RPMI8226 (cell line): ENCODE results near the gene TBC1D5.
A peak's percentile ranks its signal among the peaks of the same experiment; 100 is the strongest.
"Not testable (repeated sequence)": the region's sequence is repeated elsewhere in the genome, so short reads cannot be mapped to it uniquely, and the experiment has no call there.

ENCODE experiments used
- DNase-seq: peaks from one replicate; pipeline ENCODE4 v3.0.0-alpha.2; 2015

TBC1D5 gene

DNA sequence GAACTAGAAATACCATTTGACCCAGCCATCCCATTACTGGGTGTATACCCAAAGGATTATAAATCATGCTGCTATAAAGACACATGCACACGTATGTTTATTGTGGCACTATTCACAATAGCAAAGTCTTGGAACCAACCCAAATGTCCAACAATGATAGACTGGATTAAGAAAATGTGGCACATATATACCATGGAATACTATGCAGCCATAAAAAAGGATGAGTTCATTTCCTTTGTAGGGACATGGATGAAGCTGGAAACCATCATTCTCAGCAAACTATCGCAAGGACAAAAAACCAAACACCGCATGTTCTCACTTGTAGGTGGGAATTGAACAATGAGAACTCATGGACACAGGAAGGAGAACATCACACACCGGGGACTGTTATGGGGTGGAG is 210.0 kb downstream of the TBC1D5 start:
- not testable (repeated sequence) for DNase-seq

DNA sequence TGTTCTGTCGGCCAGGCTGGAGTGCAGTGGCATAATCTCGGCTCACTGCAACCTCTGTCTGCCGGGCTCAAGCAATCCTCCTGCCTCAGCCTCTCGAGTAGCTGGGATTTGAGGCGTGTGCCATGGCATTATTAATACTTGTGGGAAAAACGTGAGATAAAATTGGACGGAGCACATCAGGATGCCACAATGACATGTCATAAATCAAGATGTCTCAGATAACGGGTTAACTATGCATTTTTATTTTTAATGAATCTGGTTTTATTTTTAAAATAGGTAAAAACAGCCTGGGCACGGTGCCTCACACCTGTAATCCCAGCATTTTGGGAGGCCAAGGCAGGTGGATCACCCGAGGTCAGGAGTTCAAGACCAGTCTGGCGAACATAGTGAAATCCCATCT is 212.8 kb downstream of the TBC1D5 start:
- DNase-seq = no peak

DNA sequence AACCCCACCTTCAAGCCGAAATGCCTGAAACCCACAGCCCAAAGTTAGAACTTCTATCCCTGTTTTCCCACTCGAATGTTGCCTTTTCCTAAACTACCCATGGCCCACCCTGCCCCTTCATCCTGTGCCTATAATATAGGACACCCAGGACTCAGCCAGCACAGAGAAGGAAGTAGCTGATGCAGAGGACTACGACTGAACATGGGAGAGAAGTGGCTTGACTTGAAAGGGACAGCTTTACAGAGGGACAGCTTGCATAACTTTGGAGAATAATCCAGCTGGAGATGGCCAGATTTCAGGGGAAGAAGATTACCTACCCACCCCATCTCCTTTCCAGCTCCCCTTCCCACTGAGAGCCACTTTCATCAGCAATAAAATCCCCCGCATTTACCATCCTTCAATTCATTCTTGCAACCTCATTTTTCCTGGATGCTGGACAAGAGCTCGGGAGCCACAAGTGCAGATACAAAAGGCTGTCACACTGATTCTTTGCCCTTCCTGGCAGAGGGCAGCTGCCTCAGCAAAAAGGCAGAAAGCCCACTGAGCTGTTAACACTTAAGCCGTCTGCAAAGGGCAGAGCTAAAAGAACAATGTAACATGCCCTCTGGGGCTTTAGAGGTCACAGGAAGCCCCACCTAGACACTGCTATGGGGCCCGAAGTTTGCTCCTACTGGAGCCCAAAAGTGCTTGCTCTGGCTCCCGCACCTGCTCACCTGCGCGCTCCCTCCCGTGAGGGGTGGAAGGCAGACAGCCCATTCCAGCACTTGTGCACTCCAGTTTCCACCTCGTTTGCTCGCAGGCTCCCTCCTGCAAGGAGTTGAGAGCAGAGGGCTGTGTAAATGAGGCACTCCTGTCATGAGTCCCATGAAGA is 224.0 kb downstream of the TBC1D5 start:
- no peak for DNase-seq

DNA sequence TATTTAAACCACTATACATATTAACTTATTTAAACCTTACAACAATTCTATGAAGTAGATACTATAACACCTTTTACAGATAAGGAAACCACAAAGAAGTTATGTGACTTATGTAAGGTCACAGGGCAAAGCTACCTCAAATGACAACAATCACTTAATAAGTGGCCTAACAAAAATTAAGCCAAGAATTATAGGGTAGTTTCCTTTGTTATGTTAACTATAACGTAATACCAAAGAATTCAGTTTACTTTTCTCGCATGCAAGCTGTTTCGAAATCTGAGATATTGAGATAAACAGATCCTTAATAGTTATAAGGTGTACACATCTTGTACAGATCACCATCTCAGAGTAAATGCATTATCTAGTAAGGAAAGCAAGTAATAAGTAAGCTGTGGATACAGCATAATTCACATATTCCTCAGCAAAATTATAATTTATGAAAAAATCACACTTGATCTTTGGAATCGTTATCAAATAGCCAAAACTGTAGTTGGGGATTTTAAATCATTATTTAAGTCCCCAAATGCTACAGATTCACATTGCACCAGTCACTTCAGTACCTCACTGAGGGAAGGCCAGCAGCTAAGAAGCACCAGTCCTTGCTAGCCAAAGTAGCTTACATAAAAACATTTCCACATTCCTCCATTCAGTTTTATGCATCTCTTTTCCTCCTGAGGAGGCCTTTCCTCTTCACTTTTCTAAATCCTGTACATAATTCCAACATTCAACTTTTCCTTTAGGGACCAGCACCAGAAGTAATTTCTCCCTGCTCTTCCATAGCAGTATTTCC is 226.8 kb downstream of the TBC1D5 start:
- no peak for DNase-seq

DNA sequence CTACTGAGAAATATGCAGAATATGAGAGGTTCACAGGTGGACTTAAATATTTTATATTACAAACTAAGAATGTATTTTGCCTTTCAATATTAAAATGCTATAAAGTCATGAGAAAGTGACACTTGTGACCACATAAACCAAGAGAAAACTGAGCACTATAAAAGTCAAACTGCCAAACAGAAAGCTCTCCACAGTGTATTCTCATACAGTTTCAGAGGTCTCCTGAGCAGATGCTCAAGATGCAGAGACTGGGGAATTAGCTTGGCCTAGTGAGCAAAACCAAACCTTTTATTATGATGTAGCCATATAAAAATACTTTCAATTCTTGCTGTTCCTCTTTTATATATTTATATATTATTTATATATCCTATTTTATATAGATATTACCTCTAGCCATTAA is 227.8 kb downstream of the TBC1D5 start:
- no peak for DNase-seq

DNA sequence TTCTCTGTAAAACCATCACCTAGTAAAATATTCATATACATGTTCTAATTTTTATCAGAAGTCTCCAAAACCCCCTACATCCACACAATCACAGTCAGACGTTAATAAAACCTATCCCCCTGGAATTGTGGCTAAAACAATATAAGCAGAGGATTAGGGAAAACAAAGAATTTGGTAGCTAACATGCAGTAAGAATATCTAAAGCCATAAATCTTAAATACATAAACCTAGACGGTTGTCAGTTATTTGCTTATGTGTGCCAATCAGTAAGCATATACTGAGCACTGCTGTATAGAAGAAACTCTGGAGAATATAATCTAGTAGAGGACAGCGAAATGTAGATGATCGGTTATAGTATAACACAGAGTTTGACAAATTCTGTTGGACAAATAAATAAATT is 232.2 kb downstream of the TBC1D5 start:
- no peak for DNase-seq

DNA sequence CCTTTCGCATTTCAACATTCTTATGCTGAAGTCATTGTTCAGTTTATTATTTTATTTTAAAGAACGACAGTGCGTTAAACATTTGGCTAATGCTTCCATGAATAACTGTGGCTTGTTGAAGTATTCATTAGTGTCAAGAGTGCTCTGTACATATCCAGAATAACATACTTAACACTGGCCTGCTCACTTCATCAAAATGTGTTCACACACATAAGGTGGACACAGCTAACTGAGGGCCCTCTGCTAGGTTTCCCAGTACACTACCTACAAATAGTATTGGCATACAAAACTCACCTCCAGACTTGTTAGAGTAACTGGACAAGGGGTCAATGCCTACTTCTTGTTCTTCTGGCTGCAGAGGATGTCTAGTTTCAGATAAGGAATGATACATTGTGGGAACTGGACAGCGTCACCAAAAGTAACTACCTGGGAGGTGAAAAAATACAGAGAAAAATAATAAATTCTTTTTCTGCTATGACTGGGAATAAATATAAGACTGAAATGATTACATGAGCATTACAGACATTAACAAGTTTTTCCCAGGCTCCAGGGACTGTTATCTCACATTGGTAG is 234.2 kb downstream of the TBC1D5 start:
- DNase-seq = no peak

DNA sequence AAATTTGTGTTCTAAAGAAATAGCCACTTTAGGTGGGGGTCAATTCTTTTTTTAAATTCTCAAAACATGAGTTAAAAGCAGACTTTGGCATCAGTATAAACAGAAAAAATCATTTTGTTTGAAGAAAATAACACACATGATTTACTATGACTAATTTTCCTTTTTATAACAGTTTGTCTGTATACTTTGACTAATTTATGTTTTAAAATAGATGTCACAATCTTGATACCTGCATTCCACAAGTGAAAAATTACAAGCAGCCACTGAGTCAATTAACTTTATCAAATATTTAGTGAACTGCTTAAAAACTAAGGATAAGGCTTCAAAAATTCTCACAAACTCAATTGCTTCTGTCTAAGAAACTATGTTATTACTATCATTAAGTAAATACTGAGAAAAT is 235.0 kb downstream of the TBC1D5 start:
- no peak for DNase-seq

DNA sequence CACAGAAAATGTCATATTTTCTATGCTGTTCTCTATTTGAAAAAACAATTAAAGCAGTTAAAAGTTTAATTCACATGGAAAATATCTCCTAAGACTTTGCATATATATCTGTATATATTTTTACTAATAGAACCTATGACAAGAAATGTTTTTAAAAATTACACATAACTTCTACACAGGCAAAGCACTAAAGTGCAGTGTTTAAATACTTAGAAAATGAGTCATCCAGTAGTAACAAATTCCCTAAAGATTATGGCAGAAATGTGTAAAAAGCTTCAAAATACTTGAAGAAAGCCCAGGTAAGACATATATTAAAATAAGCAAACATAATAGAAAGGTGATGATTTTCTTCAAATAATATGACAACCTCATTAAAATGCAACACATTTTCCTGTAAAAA is 236.6 kb downstream of the TBC1D5 start:
- DNase-seq = no peak

DNA sequence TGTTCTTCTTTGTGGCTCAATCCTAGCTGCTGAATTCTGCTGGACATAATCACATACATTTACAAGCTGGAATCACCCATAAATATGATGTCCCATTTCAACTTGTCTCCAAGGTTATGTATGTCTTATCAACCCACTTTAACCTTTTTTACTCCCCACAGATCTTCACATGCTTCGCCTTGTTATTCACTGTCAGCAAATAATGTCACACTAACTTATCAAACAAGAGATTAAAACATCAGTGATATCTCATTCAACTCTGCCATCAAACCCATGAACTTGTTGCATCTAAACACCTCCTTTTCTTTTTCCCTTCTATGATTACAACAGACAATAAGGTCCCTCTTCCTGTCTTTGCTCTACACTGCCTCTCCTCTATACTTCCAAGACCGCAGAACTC is 240.7 kb downstream of the TBC1D5 start:
- no peak for DNase-seq

DNA sequence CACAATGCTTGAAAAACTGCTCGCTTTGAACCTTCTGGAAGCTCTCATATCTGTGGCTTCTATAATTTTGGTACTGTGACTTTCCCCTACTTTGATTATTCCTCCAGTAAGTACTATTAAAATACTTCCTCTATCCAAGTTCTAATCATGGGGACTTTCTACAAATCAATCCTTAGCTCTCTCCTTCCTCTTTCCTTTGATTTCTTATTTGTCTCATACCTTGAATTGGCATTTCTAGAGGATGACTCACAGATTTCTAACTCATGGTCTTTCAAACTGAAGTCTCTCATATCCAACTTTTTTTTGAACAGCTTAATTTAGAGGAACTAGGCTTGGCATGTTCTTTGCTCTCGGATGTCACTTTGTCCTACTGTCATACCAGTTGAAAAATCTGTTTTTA is 241.8 kb downstream of the TBC1D5 start:
- no peak for DNase-seq

DNA sequence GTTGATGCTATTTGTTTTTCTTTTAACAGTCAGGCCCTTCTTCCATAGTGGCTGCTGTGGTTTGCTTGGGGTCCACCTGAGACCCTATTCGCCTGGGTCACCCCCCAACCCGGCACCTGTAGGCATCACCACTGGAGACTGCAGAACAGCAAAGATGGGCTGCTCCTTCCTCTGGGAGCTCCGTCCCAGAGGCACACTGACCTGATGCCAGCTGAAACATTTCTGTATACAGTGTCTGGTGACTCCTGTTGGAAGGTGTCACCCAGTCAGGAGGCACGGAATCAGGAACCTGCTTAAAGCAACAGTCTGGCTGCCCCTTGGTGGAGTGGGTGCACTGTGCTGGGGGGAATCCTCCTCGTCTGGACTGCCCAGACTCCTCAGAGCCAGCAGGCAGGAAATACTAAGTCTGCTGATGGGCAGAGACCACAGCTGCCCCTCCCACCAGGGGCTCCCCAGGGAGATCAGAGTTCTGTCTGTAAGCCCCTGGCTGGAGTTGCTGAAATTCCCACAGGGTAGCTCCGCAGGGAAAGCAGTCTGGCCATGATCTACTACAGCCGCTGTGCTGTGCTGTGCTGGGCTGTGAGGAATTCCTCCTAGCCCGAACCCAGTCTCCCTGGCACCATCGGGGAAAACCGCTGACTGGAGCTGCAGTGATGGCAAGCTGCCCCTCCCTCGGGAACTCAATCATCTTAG is 248.2 kb downstream of the TBC1D5 start:
- DNase-seq = no peak

DNA sequence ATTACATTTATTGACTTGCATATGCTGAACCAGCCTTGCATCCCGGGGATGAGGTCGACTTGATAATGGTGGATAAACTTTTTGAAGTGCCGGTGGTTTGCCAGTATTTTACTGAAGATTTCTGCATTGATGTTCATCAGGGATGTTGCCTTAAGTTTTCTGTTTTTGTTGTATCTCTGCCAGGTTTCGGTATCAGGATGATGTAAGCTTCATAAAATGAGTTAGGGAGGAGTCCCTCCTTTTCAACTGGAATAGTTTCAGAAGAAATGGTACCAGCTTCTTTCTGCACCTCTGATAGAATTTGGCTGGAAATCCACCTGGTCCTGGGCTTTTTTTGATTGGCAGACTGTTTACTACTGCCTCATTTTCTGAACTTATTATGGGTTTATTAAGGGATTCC is 250.8 kb downstream of the TBC1D5 start:
- DNase-seq = peak; percentile 8

DNA sequence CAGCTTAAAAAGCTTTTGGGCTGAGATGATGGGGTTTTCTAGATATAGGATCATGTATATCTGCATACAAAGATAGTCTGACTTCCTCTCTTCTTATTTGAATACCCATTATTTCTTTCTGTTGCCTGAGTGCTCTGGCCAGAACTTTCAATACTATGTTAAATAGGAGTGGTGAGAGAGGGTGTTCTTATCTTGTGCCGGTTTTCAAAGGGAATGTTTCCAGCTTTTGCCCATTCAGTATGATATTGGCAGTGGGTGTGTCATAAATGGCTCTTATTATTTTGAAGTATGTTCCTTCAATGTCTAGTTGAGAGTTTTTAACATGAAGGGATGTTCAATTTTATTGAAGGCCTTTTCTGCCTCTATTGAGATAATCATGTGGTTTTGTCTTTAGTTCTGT is 251.2 kb downstream of the TBC1D5 start:
- not testable (repeated sequence) for DNase-seq

DNA sequence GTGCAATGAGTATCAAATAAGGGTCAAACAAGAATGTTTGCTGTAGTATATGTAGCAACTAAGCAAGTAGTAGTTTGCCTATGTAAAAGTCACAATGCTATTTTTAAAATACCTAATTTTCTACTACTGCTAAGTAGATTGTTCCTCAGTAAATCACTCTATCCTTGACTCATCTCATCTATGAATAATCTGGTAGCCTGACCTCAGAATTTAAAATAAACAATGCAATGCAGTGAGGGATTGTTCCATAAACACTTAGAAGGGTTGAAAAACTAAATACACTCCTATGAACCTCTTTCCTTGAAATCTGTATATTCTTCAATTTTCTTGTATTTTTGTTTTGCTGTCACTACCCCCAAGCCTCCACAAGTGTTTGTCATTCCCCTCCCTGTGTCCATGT is 253.3 kb downstream of the TBC1D5 start:
- no peak for DNase-seq

DNA sequence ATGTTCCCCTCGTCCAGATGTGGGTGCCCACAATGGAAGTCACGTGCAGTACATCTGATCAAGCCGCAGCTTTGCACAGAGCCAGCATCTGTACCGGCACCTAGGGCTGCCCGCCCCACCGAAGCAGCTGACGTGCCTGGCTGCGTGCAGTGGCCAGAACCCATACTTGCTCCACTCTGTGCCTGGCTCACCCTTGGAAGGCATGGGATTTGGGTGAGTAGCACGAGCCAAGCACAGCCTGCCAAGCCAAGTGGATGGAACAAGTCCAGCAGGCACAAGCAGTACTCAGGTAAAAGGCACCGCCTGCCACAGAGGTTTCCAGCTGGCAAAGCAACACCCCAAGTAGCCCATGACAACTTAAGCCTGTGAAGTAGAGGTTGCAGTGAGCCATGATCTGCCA is 261.3 kb downstream of the TBC1D5 start:
- no peak for DNase-seq

DNA sequence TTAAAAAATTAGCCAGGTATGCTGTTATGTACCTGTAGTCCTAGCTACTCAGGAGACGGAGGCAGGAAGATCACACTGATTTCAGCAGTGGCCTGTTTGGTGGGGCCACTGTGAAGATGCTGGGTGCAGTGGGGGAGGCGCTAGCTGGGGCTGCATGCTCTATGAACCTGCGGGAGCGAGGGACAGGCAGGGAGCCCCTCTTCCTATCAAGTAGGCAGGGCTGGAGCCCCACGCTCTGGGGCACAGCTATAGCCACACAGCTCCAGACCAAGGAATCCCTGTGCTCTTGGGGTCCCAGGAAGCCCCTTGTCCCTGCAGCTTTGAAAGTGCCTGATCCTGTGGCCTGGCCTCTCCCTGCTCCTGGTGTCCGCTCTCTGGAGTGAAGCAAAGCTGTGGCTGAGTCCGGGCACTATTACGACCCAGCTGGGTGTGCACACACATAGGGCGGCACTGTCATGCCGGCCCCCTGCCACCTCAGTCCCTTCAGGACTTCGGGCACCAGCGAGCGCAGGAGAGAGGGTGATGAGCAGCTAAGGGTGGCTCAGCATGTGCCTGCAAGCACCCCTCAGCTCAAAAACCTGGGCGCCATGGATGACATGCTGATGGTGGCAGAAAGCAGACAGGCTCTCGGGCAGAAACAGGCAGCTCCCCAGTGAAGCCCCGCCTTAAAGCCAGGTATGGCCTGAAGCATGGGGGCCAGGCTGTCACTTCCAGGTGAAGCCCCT is 262.6 kb downstream of the TBC1D5 start:
- DNase-seq = no peak

DNA sequence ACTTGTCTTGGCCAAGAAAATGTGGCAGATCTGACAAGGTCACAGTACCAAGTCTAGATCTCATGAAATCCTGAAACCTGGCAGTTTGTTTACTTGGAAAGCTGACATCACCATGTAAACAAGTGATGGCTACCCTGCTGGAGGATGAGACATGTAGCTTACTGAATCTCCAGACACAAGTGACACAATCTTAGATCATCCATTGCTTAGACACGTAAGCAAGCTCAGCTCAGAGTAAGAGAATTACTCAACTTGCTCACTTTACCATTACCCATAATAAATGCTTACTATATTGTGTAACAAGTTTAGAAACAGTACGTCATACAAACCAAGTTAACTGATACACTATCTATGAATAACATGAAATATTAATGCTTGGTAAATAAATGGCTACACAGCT is 263.8 kb downstream of the TBC1D5 start:
- no peak for DNase-seq

DNA sequence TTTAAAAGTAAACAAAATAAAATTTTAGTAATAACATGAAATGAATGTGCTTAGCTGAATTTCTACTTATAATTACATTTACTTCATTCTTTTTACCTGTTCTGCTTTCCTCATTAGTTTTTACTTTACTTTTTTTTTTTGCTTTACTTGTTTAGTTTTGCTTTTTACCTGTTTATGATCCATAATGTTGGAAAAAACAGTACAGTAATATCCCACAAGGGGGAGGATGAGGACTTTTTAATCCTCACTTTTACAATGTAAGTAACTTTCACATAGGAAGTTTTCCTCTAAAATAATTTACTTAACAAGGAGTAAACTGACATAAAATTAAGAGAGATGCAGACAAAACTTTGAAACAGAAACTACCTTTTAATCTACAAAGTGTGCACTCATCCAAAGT is 268.7 kb downstream of the TBC1D5 start:
- DNase-seq = no peak

DNA sequence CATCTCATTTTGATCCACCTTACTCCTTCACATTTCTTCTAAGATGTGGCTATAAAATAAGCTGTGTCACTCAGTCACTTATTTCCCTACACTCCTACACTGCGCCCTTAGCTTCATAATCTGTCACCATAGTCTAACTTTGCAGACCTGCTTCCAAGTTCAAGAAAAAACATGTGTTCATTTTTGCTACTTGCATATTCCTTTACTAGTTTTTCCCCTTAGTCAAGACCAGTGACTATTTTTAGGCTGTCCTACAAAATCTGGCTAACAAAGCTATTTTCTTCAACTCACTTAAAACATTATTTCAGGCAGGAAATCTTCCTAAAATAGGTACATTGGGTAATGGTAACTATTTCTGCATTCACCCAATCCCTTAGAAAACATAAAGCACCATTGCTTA is 272.5 kb downstream of the TBC1D5 start:
- no peak for DNase-seq

DNA sequence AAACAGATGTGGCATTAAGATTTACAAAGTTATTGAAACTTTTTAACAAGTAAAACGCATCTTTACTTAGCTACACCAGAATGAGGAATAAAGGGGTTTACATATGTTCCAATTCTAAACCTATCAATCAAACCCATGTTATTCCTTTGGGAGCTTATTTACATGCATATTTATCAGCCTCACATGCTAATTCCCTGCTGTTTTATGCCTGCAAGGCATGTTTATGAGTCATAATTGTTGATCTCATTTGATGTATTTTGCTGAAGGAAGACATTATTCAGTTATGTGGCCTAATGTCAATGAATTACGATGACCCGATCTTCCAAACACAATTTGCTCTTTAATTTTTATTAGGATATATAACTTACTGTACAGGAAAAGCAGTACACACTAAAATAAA is 272.9 kb downstream of the TBC1D5 start:
- no peak for DNase-seq

DNA sequence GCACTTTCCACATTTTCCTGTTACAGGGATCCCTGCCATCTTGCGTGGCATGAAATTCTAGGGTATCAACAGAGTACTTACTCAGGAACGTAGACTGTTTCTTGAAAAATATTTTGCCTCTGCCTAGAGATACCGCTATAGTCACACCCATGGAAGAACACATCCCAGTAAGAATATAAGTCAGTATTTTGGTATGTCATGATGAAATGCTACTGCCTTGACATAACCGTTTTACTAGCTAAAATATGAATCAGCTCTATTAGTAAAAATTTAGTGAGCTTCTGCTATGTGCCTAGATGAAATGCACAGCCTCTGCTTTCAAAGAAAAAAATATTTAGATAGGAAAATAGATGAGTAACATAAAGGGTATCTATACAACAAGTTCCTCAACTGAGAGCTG is 276.4 kb downstream of the TBC1D5 start:
- no peak for DNase-seq
